Upper lobe of left lung (tissue), 6 donors: Measurements from ENCODE around the gene ASTN1. TPM values are rescaled to one million over a fixed set of nuclear protein-coding genes. Genes with fewer than 3 reads are reported as not detected.

Experiments
- ATAC-seq, 2 donors: fragments of 200-7000 bp; cut with Tn5 transposase; one replicate each; pipeline ENCODE4 v1.9.1; 2022; ENCODE audit warnings: mild to moderate bottlenecking in 2 of 2, moderate library complexity in 2 of 2; ENCODE audit not compliant: low FRiP score in 2 of 2
- DNase-seq, 2 donors: peaks; one replicate each; pipeline ENCODE4 v3.0.0-alpha.2; 2019 to 2020
- H3K27ac ChIP-seq, 4 donors: fragments of 200-600 bp; sonication (generic); one replicate each; pipeline ENCODE4 v1.5.1; 2016 to 2019
- H3K27me3 ChIP-seq, 4 donors: fragments of 200-600 bp; sonication (generic); one replicate each; pipeline ENCODE4 v1.5.1; 2017 to 2019
- H3K36me3 ChIP-seq, 4 donors: fragments of 200-600 bp; sonication (generic); one replicate each; pipeline ENCODE4 v1.5.1; 2016 to 2019
- H3K4me1 ChIP-seq, 4 donors: fragments of 200-600 bp; sonication (generic); one replicate each; pipeline ENCODE4 v1.5.1; 2018 to 2019
- H3K4me3 ChIP-seq, 4 donors: fragments of 200-600 bp; sonication (generic); one replicate each; pipeline ENCODE4 v1.5.1; 2017 to 2019; ENCODE audit warnings: mild to moderate bottlenecking in 2 of 4, moderate library complexity in 1 of 4
- H3K9me3 ChIP-seq, 4 donors: fragments of 200-600 bp; sonication (generic); one replicate each; pipeline ENCODE4 v1.5.1; 2018 to 2019
- CTCF ChIP-seq, 6 experiments: fragments of 450-650 bp in 4 of 6; fragments of 200-600 bp in 2 of 6; sonication (generic) in 2 of 6; IDR thresholded peaks; one replicate each; pipeline ENCODE4 v1.5.1; 2016 to 2019; ENCODE audit warnings: antibody characterized with exemption in 6 of 6
- EP300 ChIP-seq, 4 donors: sonication (generic); formaldehyde crosslinking; IDR thresholded peaks; one replicate each; pipeline ENCODE4 v1.5.1; 2017; ENCODE audit warnings: antibody characterized with exemption in 4 of 4, control low read depth in 2 of 4
- POLR2A ChIP-seq, 4 donors: fragments of 450-650 bp; IDR thresholded peaks; one replicate each; pipeline ENCODE4 v1.5.1; 2016 to 2017; ENCODE audit warnings: antibody characterized with exemption in 4 of 4, mild to moderate bottlenecking in 2 of 4
- POLR2AphosphoS5 ChIP-seq, 2 donors: sonication (generic); formaldehyde crosslinking; IDR thresholded peaks; one replicate each; pipeline ENCODE4 v1.5.1; 2017; ENCODE audit warnings: antibody characterized with exemption in 2 of 2
- WGBS, 2 donors: methylation state at CpG; one replicate each; pipeline ENCODE4 v1.1.5; 2017 to 2018; 5-methylcytosine and 5-hydroxymethylcytosine counted together
- total RNA-seq, 6 donors: library from RNA; depleted of rRNA in 4 of 6; stranded (reverse); fragments of >200 nt in 4 of 6; gene quantifications; one replicate each; pipeline versions ENCODE4 v1.1.0 to v1.2.1, GENCODE V29; 2016 to 2021
- donor health status: DM: no; HTN: no; CAD: no; lungs with moderate emphysema.
- donor health status: DM: no; HTN: yes; CAD: no; lungs with severe emphysema.

The ASTN1 gene
- total RNA-seq, 6 donors from 2014 or later, result 0.15 to 1.0 (median 0.32) TPM; not detected in 2

DNA sequence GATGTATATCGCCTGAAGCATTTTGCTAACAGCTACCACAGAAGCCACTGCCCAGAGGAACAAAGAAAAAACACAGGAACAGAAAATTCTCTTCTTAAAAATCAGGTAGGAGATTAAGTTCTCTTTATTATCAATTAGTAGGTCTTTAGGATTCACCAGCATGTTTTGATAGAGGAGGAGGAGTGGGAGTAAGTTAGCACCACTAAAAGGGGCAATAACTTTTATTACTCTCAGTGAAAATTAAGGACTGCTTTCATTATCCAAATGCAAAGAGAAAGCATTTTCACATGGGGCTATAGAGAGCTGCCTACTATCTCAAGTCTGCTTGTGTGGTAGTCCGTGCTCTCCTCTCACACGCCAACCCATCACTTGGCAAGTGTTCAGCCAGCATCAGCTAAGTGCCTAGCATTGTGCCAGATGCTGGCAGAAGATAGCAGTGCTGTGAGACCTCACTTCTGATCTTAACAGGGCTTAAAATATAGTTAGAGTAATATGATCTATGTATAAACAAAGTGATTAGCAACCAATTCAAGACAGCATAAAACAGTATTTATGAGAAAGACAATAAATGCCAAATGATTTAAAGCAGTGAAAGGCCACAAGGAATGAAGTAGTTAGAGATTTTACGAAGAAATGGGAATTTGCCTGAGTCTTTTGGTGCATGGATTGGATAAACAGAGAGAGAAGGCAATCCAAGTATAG, 39.8 kb downstream of the ASTN1 start:
- no peak for TF ChIP-seq POLR2A (IDR thresholded peaks at IDR 0.05)
- no peak for TF ChIP-seq EP300 (IDR thresholded peaks at IDR 0.05)
- 83 to 87% methylated on average over 4 of the region's 4 CpGs for WGBS, 2 donors
- H3K4me3 ChIP-seq, result no peak overlapping the region
- DNase-seq, result no peak
- H3K27me3 ChIP-seq, result no peaks in the 10 kb centered on the region
- no peak overlapping the region for H3K27ac ChIP-seq
- no peak for ATAC-seq
- H3K36me3 ChIP-seq, result no peaks in the 10 kb centered on the region
- H3K9me3 ChIP-seq, result no peaks in the 10 kb centered on the region
- H3K4me1 ChIP-seq, result no peaks in the 10 kb centered on the region

DNA sequence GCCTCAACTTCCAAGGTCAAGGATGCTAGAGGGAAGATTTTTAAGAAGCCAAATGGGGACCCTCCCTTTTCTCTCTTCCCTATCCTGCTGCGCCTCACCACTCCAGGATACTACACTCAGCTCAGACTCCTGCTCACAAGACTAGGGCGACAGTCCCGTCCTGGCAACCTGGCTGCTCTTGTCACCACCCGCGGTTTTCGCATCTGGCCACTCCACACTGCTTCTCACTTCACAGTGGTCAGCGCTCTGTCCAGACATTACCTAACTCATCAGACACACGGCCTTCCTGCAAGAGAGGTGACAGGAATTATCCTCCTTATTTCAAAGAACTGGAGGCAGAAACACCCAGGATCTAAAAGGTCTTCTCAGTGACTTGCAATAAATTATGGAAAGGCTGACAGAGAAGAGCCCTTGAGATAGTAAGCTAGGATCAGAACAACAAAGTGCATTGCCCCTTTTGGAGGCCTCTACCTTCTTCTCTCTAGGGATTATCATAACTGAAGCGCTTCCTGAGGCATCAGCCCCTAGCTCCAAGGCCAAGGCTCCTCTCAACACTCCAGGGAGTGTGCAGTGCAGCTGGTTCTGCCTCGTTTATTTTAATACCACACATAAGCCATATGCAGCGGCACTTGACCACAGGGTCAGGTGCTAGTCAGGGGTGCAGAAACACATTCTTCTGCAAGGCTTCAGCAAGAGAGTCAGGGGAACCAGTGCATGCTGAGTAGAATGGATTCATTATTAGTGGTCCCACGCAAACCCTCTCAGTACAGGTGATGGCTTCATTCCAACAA, 41.9 kb downstream of the ASTN1 start:
- no peaks in the 10 kb centered on the region for H3K4me1 ChIP-seq
- H3K27ac ChIP-seq, result no peak overlapping the region
- TF ChIP-seq CTCF (IDR thresholded peaks at IDR 0.05) (no peak), POLR2A (IDR thresholded peaks at IDR 0.05) (no peak), POLR2AphosphoS5 (IDR thresholded peaks at IDR 0.05) (no peak), EP300 (IDR thresholded peaks at IDR 0.05) (no peak)
- no peaks in the 10 kb centered on the region for H3K36me3 ChIP-seq
- ATAC-seq, result no peak
- H3K27me3 ChIP-seq, result no peaks in the 10 kb centered on the region
- H3K9me3 ChIP-seq, result no peaks in the 10 kb centered on the region
- 84 to 91% methylated on average over 12 of the region's 12 CpGs for WGBS, 2 donors
- H3K4me3 ChIP-seq, result no peak overlapping the region
- no peak for DNase-seq

GRCh38 chr1:177119311-177119710, 45.2 kb downstream of the ASTN1 start:
- 53 to 62% methylated on average over 4 of the region's 4 CpGs for WGBS, 2 donors
- no peak for DNase-seq
- H3K36me3 ChIP-seq, result no peaks in the 10 kb centered on the region
- no peak overlapping the region for H3K4me3 ChIP-seq
- no peaks in the 10 kb centered on the region for H3K9me3 ChIP-seq
- no peak for ATAC-seq
- no peaks in the 10 kb centered on the region for H3K27me3 ChIP-seq
- H3K4me1 ChIP-seq, result no peaks in the 10 kb centered on the region
- H3K27ac ChIP-seq, result no peak overlapping the region
- TF ChIP-seq EP300 (IDR thresholded peaks at IDR 0.05), result no peak
- TF ChIP-seq POLR2AphosphoS5 (IDR thresholded peaks at IDR 0.05), result no peak
- no peak for TF ChIP-seq POLR2A (IDR thresholded peaks at IDR 0.05)
- TF ChIP-seq CTCF (IDR thresholded peaks at IDR 0.05), result no peak

DNA sequence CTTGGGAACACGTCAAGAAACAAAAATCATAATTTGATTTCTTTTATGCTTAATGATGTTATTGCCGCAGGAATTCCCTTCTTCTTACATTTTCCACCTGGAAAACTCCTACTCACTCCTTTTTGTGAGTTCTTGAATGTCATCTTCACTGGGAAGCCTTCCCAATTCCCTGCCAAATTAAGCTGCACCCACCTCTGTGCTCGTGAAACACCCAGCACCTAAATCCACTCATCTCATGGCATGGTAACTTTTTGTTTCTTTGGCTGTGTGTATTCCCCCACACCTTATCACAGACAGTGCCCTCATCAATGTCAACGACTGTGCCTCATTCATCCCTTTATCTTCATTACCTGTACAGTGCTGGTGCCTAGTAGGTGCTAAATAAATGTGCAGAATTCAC, 45.6 kb downstream of the ASTN1 start:
- TF ChIP-seq CTCF (IDR thresholded peaks at IDR 0.05), result no peak
- TF ChIP-seq POLR2AphosphoS5 (IDR thresholded peaks at IDR 0.05), result no peak
- TF ChIP-seq POLR2A (IDR thresholded peaks at IDR 0.05), result no peak
- no peak for TF ChIP-seq EP300 (IDR thresholded peaks at IDR 0.05)
- H3K4me1 ChIP-seq, result no peaks in the 10 kb centered on the region
- no peak overlapping the region for H3K4me3 ChIP-seq
- H3K9me3 ChIP-seq, result no peaks in the 10 kb centered on the region
- H3K27me3 ChIP-seq, result no peaks in the 10 kb centered on the region
- DNase-seq (no peak), ATAC-seq (no peak)
- H3K27ac ChIP-seq, result no peak overlapping the region
- WGBS, 2 donors, result 79% methylated on average over 4 of the region's 4 CpGs
- H3K36me3 ChIP-seq, result no peaks in the 10 kb centered on the region

DNA sequence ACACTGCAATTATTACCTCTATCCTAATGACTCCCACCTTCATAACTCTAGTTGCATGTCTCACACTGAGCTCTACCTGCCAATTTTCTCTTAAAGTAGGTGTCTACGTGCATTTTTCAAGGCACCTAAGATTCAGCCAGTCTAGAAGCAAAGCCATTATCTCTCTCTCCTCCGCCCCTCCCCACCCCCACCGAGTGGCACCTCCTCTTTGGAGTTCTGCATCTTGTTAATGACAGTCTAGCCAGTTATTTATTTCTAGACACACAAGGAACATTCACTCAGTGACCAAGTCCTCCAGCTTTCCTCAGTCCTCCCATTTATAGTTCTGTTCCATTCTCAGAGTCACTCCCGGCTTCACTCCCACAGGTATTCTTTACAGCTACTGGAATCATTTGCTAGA, 47.6 kb downstream of the ASTN1 start:
- no peak for ATAC-seq
- H3K4me3 ChIP-seq, result no peak overlapping the region
- 85 to 89% methylated on average over 4 of the region's 4 CpGs for WGBS, 2 donors
- no peak for TF ChIP-seq CTCF (IDR thresholded peaks at IDR 0.05)
- no peak for TF ChIP-seq POLR2AphosphoS5 (IDR thresholded peaks at IDR 0.05)
- TF ChIP-seq EP300 (IDR thresholded peaks at IDR 0.05), result no peak
- no peak for TF ChIP-seq POLR2A (IDR thresholded peaks at IDR 0.05)
- no peaks in the 10 kb centered on the region for H3K36me3 ChIP-seq
- H3K27ac ChIP-seq, result no peak overlapping the region
- DNase-seq, result no peak
- H3K4me1 ChIP-seq, result no peaks in the 10 kb centered on the region
- no peaks in the 10 kb centered on the region for H3K9me3 ChIP-seq
- H3K27me3 ChIP-seq, result no peaks in the 10 kb centered on the region
